Heart right ventricle (tissue), 16 donors: ENCODE results near the gene MYH11. TPM values are rescaled to one million over a fixed set of nuclear protein-coding genes. Genes with fewer than 3 reads are reported as not detected.
"Not testable (repeated sequence)": the region's sequence is repeated elsewhere in the genome, so short reads cannot be mapped to it uniquely, and the experiment has no call there.

Experiments used
- ATAC-seq, 8 donors: fragments of 200-7000 bp; cut with Tn5 transposase; one replicate each; pipeline ENCODE4 v1.9.1; 2020; ENCODE audit warnings: mild to moderate bottlenecking in 8 of 8, moderate library complexity in 8 of 8, moderate number of reproducible peaks in 1 of 8
- DNase-seq, 2 donors: peaks; one replicate each; pipeline ENCODE4 v3.0.0-alpha.2; 2020
- H3K27ac ChIP-seq, 10 donors: fragments of 200-600 bp; sonication (generic) in 2 of 10; one replicate each; pipeline versions ENCODE4 v1.5.0 to v1.8.0; 2020 to 2022; ENCODE audit warnings: mild to moderate bottlenecking in 3 of 10
- H3K27me3 ChIP-seq, 7 donors: fragments of 200-600 bp; one replicate each; pipeline ENCODE4 v1.8.0; 2021 to 2022; ENCODE audit warnings: mild to moderate bottlenecking in 2 of 7
- H3K36me3 ChIP-seq, 9 donors: fragments of 200-600 bp; sonication (generic) in 1 of 9; one replicate each; pipeline versions ENCODE4 v1.5.0 to v1.8.0; 2020 to 2022; ENCODE audit warnings: mild to moderate bottlenecking in 2 of 9
- H3K4me1 ChIP-seq, 9 donors: fragments of 200-600 bp; sonication (generic) in 1 of 9; one replicate each; pipeline versions ENCODE4 v1.5.0 to v1.8.0; 2020 to 2022; ENCODE audit warnings: mild to moderate bottlenecking in 4 of 9
- H3K4me3 ChIP-seq, 10 donors: fragments of 200-600 bp; sonication (generic) in 2 of 10; one replicate each; pipeline versions ENCODE4 v1.5.0 to v1.8.0; 2020 to 2022; ENCODE audit warnings: mild to moderate bottlenecking in 7 of 10, moderate library complexity in 2 of 10
- H3K9me3 ChIP-seq, 11 donors: fragments of 200-600 bp in 10 of 11; sonication (generic) in 2 of 11; one replicate each; pipeline versions ENCODE4 v1.5.0 to v1.8.0; 2013 to 2022; ENCODE audit warnings: mild to moderate bottlenecking in 2 of 11, control low read depth in 1 of 11, moderate library complexity in 1 of 11
- CTCF ChIP-seq, 9 donors: fragments of 200-600 bp; sonication (generic) in 2 of 9; IDR thresholded peaks; one replicate each; pipeline versions ENCODE4 v1.5.0 to v1.8.0; 2021 to 2022; ENCODE audit warnings: antibody characterized with exemption in 9 of 9, mild to moderate bottlenecking in 5 of 9, moderate library complexity in 1 of 9
- WGBS, 2 donors: extraction: QIAGEN DNeasy Blood & Tissue Kit; methylation state at CpG; one replicate each; pipeline ENCODE4 v1.1.7; 2013; ENCODE audit warnings: inconsistent platforms in 1 of 2; 5-methylcytosine and 5-hydroxymethylcytosine counted together
- intact Hi-C, 10 donors: fragments of 100-400 bp; cut with DNase I; formaldehyde crosslinking; loops; one replicate each; pipeline versions ENCODE4 v1.11.1 to v1.14.2; 2022
- polyA plus RNA-seq, 2 donors: library from polyadenylated mRNA; stranded (reverse); fragments of 200-250 nt; gene quantifications; one replicate each; pipeline ENCODE4 v1.2.3, GENCODE V29; 2013
- total RNA-seq, 10 donors: library from RNA; stranded (reverse); fragmentation: NEBNext Ultra II Directional in 3 of 10; extraction: Animal tissue kit (Norgen Biotek cat#: 25700) in 3 of 10; gene quantifications; one replicate each; pipeline versions ENCODE4 v1.2.1 to v1.2.4, GENCODE V29; 2021 to 2023
- donor health status: Arrhythmogenic right ventricular cardiomyopathy.
- donor health status: ischemic (EF 13 %, LVEDD 7.1; RV severe dilation, severe dysfunction).
- donor health status: healthy with polysubstance abuse.
- donor health status: DM: no; HTN: yes; CAD: no.
- donor health status: DM: no; HTN: no; CAD: no.
- donor health status: ischemic (EF 25% LVEDD 6.9; RV normal size, moderate dysfunction).
- donor health status: ischemic (EF 25% LVEDD 5.7; RV mildly dilated, moderate dysfunction).
- donor health status: healthy.
- donor health status: DM: yes; HTN: yes; CAD: no.
- donor health status: Ischemic cardiomyopathy.
- donor health status: ischemic (EF 35%, LVEDD 5.7; RV mildly dilated, moderate dysfunction).
- donor health status: nonischemic (EF 11% LVEDD 7.7; RV severe dilation, severe dysfunction).
- donor health status: DM: yes; HTN: yes; CAD: no.
- donor health status: PGD.
- donor health status: ischemic (EF 29% LVEDD 5.4; RV normal size, mild dysfunction).
- donor health status: nonischemic (EF 23%, LVEDD 6.1; RV moderate dilation, normal function).

MYH11 gene
- total and polyA plus RNA-seq, 12 donors: 9.8 to 46.7 (median 23.5) TPM

- no peaks in the 10 kb centered on the region for H3K27me3 ChIP-seq
- no peak overlapping the region for H3K27ac ChIP-seq
- H3K36me3 ChIP-seq: peaks cover 0 to 87% (median 43%) of the 10 kb centered on the region in 9 donors
- ATAC-seq: no peak
- TF ChIP-seq CTCF (IDR thresholded peaks at IDR 0.05): no peak
- peaks cover 0 to 12% (median 3%) of the 10 kb centered on the region in 9 donors for H3K4me1 ChIP-seq
- intact Hi-C loops: no loop called here
- no peak overlapping the region for H3K4me3 ChIP-seq
- no peaks in the 10 kb centered on the region for H3K9me3 ChIP-seq
- DNase-seq: no peak
These were observed 191.7 kb downstream of the MYH11 start for GRCh38 chr16:15665107-15665506.

GRCh38 chr16:15660203-15660601 is 196.6 kb downstream of the MYH11 start:
- TF ChIP-seq CTCF (IDR thresholded peaks at IDR 0.05): no peak
- intact Hi-C loops: no loop called here
- 80% methylated on average over 5 of the region's 5 CpGs for WGBS, 2 donors
- H3K4me1 ChIP-seq: peaks cover 0 to 32% (median 11%) of the 10 kb centered on the region in 9 donors
- ATAC-seq (peak in 1 of 8 donors; percentile 5), DNase-seq (no peak)
- H3K27ac ChIP-seq: peak overlapping the region in 8 of 10 donors; percentile 26 to 62 (median 48)
- no peaks in the 10 kb centered on the region for H3K27me3 ChIP-seq
- no peak overlapping the region for H3K4me3 ChIP-seq
- peaks cover 0 to 43% (median 6%) of the 10 kb centered on the region in 9 donors for H3K36me3 ChIP-seq
- H3K9me3 ChIP-seq: no peaks in the 10 kb centered on the region

- H3K4me1 ChIP-seq: peaks cover 0 to 48% (median 17%) of the 10 kb centered on the region in 9 donors
- no peak for TF ChIP-seq CTCF (IDR thresholded peaks at IDR 0.05)
- H3K27ac ChIP-seq: peak overlapping the region in 1 of 10 donors; percentile 7
- H3K4me3 ChIP-seq: no peak overlapping the region
- intact Hi-C loops: no loop called here
- peaks cover 0 to 36% (median 0%) of the 10 kb centered on the region in 9 donors for H3K36me3 ChIP-seq
- no peaks in the 10 kb centered on the region for H3K27me3 ChIP-seq
- no peak for ATAC-seq
- DNase-seq: no peak
- H3K9me3 ChIP-seq: no peaks in the 10 kb centered on the region
- WGBS, 2 donors: 92 to 96% methylated on average over 5 of the region's 5 CpGs
These were observed 198.3 kb downstream of the MYH11 start for GRCh38 chr16:15658556-15658955.

GRCh38 chr16:15658149-15658548 is 198.7 kb downstream of the MYH11 start:
- WGBS, 2 donors: 83 to 87% methylated on average over 6 of the region's 6 CpGs
- no peak overlapping the region for H3K4me3 ChIP-seq
- intact Hi-C loops: no loop called here
- DNase-seq (no peak), ATAC-seq (no peak)
- H3K4me1 ChIP-seq: peaks cover 0 to 52% (median 21%) of the 10 kb centered on the region in 9 donors
- H3K9me3 ChIP-seq: no peaks in the 10 kb centered on the region
- no peak for TF ChIP-seq CTCF (IDR thresholded peaks at IDR 0.05)
- peaks cover 0 to 32% (median 0%) of the 10 kb centered on the region in 9 donors for H3K36me3 ChIP-seq
- H3K27ac ChIP-seq: no peak overlapping the region
- no peaks in the 10 kb centered on the region for H3K27me3 ChIP-seq

GRCh38 chr16:15655561-15655960 is 201.3 kb downstream of the MYH11 start:
- H3K4me1 ChIP-seq: peaks cover 3 to 67% (median 44%) of the 10 kb centered on the region in 9 donors
- intact Hi-C loops, H3K9me3 ChIP-seq, H3K27ac ChIP-seq, H3K4me3 ChIP-seq, H3K27me3 ChIP-seq, ATAC-seq, DNase-seq: not testable (repeated sequence)
- whole genome bisulfite sequencing, 2 donors: 96 to 97% methylated on average over 3 of the region's 6 CpGs
- peaks cover 0 to 24% (median 0%) of the 10 kb centered on the region in 9 donors for H3K36me3 ChIP-seq
